Natural killer cell (primary cell): ENCODE measurements around the gene STAT4. TPM values are rescaled to one million over a fixed set of nuclear protein-coding genes. Genes with fewer than 3 reads are reported as not detected.

Experiments
- ATAC-seq, 3 donors: fragments of 150-1000 bp in 2 of 3; fragments of 200-7000 bp in 1 of 3; cut with Tn5 transposase; 1 replicate in 1 of 3; 2 replicates in 2 of 3; pipeline ENCODE4 v1.10.0; 2021; ENCODE audit warnings: mild to moderate bottlenecking in 2 of 3, moderate library complexity in 2 of 3
- DNase-seq, 2 donors: peaks; one replicate each; pipeline versions ENCODE4 v3.0.0 to v3.0.0-alpha.2; 2013 to 2021; ENCODE audit warnings: mixed read lengths in 1 of 2
- H3K27ac ChIP-seq: one replicate; pipeline ENCODE4 v1.5.1; 2013; ENCODE audit warnings: mild to moderate bottlenecking, low read length
- H3K27me3 ChIP-seq: one replicate; pipeline ENCODE4 v1.6.1; 2013; ENCODE audit warnings: low read length; ENCODE audit not compliant: control insufficient read depth, insufficient read depth
- H3K36me3 ChIP-seq: one replicate; pipeline ENCODE4 v1.6.1; 2013; ENCODE audit warnings: low read length; ENCODE audit not compliant: control insufficient read depth, insufficient read depth
- H3K4me1 ChIP-seq: one replicate; pipeline ENCODE4 v1.6.1; 2013; ENCODE audit warnings: low read length; ENCODE audit not compliant: control insufficient read depth, insufficient read depth
- H3K4me3 ChIP-seq: one replicate; pipeline ENCODE4 v1.5.1; 2013; ENCODE audit warnings: low read length
- H3K9me3 ChIP-seq: one replicate; pipeline ENCODE4 v1.6.1; 2013; ENCODE audit warnings: low read length; ENCODE audit not compliant: control insufficient read depth, insufficient read depth
- H3K27ac Mint-ChIP-seq, 2 donors: one replicate each; pipeline ENCODE4 v1.8.0; 2022; ENCODE audit warnings: mild to moderate bottlenecking in 2 of 2, mixed read lengths in 2 of 2, moderate library complexity in 1 of 2
- H3K27me3 Mint-ChIP-seq, 2 donors: one replicate each; pipeline ENCODE4 v1.8.0; 2022; ENCODE audit warnings: low read depth in 2 of 2, mixed read lengths in 2 of 2
- H3K36me3 Mint-ChIP-seq: one replicate; pipeline ENCODE4 v1.8.0; 2022; ENCODE audit warnings: mixed read lengths
- H3K4me1 Mint-ChIP-seq, 2 donors: one replicate each; pipeline ENCODE4 v1.8.0; 2022; ENCODE audit warnings: mixed read lengths in 2 of 2
- H3K4me3 Mint-ChIP-seq: one replicate; pipeline ENCODE4 v1.8.0; 2022; ENCODE audit warnings: mild to moderate bottlenecking, moderate library complexity, mixed read lengths
- H3K9me3 Mint-ChIP-seq, 2 donors: one replicate each; pipeline ENCODE4 v1.8.0; 2022; ENCODE audit warnings: mixed read lengths in 2 of 2
- WGBS: methylation state at CpG from one replicate; pipeline ENCODE4 v1.1.7; 2013; ENCODE audit warnings: missing lambda C conversion rate; ENCODE audit not compliant: insufficient coverage; 5-methylcytosine and 5-hydroxymethylcytosine counted together
- intact Hi-C: fragments of 100-400 bp; cut with micrococcal nuclease; formaldehyde crosslinking; loops from one replicate; pipeline ENCODE4 v1.14.2; 2022
- total RNA-seq, 4 donors: library from RNA; stranded (reverse); fragments of 120-200 nt in 1 of 4; gene quantifications; one replicate each; pipeline versions ENCODE4 v1.2.3 to v1.2.4, GENCODE V29; 2013 to 2022
- TF ChIP-seq, protein P1 (sequence below): fragments of 200-600 bp; IDR thresholded peaks from one replicate; pipeline ENCODE4 v1.8.0; 2022; ENCODE audit warnings: antibody characterized with exemption

The STAT4 gene
- total RNA-seq, 3 donors from 2014 or later (not counting 1 experiment from before 2014, with no cell fraction given), result 264 to 339 (median 304) TPM

- Histone ChIP-seq H3K36me3 (no peaks in the 10 kb centered on the region), H3K4me1 (no peaks in the 10 kb centered on the region), H3K4me3 (no peak overlapping the region), H3K27me3 (no peaks in the 10 kb centered on the region), H3K9me3 (no peaks in the 10 kb centered on the region), H3K27ac (no peak overlapping the region)
- peaks cover 6 to 14% of the 10 kb centered on the region in 2 donors for H3K4me1 Mint-ChIP-seq
- peaks cover 0 to 11% of the 10 kb centered on the region in 2 donors for H3K27me3 Mint-ChIP-seq
- 94% methylated on average over 2 of the region's 5 CpGs for WGBS
- no peak for ATAC-seq
- intact Hi-C loops, result loop anchor here (10.0 kb wide), 1 partner anchor 195 kb away; no protein-coding TSS in a partner anchor
- H3K27ac Mint-ChIP-seq, result no peak overlapping the region
- DNase-seq, result no peak
- no peaks in the 10 kb centered on the region for H3K9me3 Mint-ChIP-seq
- no peaks in the 10 kb centered on the region for H3K36me3 Mint-ChIP-seq
- TF ChIP-seq, protein P1, sequence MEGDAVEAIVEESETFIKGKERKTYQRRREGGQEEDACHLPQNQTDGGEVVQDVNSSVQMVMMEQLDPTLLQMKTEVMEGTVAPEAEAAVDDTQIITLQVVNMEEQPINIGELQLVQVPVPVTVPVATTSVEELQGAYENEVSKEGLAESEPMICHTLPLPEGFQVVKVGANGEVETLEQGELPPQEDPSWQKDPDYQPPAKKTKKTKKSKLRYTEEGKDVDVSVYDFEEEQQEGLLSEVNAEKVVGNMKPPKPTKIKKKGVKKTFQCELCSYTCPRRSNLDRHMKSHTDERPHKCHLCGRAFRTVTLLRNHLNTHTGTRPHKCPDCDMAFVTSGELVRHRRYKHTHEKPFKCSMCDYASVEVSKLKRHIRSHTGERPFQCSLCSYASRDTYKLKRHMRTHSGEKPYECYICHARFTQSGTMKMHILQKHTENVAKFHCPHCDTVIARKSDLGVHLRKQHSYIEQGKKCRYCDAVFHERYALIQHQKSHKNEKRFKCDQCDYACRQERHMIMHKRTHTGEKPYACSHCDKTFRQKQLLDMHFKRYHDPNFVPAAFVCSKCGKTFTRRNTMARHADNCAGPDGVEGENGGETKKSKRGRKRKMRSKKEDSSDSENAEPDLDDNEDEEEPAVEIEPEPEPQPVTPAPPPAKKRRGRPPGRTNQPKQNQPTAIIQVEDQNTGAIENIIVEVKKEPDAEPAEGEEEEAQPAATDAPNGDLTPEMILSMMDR, result no peak
- H3K4me3 Mint-ChIP-seq, result no peak overlapping the region
These were observed 18.9 kb upstream of the STAT4 start for GRCh38 chr2:191169456-191170300.

GRCh38 chr2:191167766-191168165 lies 17.0 kb upstream of the STAT4 start:
- Mint-ChIP-seq H3K4me3 (no peak overlapping the region), H3K27ac (no peak overlapping the region), H3K27me3 (peaks cover 0 to 8% of the 10 kb centered on the region in 2 donors), H3K4me1 (peaks cover 6% of the 10 kb centered on the region in 2 donors), H3K36me3 (no peaks in the 10 kb centered on the region), H3K9me3 (no peaks in the 10 kb centered on the region)
- no peaks in the 10 kb centered on the region for H3K27me3 ChIP-seq
- H3K36me3 ChIP-seq, result no peaks in the 10 kb centered on the region
- ATAC-seq (no peak), DNase-seq (no peak)
- H3K4me1 ChIP-seq, result no peaks in the 10 kb centered on the region
- no peak overlapping the region for H3K27ac ChIP-seq
- H3K4me3 ChIP-seq, result no peak overlapping the region
- WGBS, result 43% methylated on average over 1 of the region's 2 CpGs
- intact Hi-C loops, result loop anchor here (10.0 kb wide), 1 partner anchor 197 kb away; no protein-coding TSS in a partner anchor
- no peaks in the 10 kb centered on the region for H3K9me3 ChIP-seq
- TF ChIP-seq, protein P1, result no peak

- no peaks in the 10 kb centered on the region for H3K9me3 Mint-ChIP-seq
- H3K27me3 ChIP-seq, result no peaks in the 10 kb centered on the region
- DNase-seq, result no peak
- H3K27ac Mint-ChIP-seq, result no peak overlapping the region
- H3K4me3 Mint-ChIP-seq, result no peak overlapping the region
- H3K4me1 ChIP-seq, result no peaks in the 10 kb centered on the region
- intact Hi-C loops, result loop anchor here (10.0 kb wide), 1 partner anchor 198 kb away; no protein-coding TSS in a partner anchor
- peaks cover 6% of the 10 kb centered on the region in 2 donors for H3K4me1 Mint-ChIP-seq
- TF ChIP-seq, protein P1, result no peak
- H3K36me3 Mint-ChIP-seq, result no peaks in the 10 kb centered on the region
- no peak for ATAC-seq
- no peak overlapping the region for H3K27ac ChIP-seq
- no peaks in the 10 kb centered on the region for H3K36me3 ChIP-seq
- H3K4me3 ChIP-seq, result no peak overlapping the region
- H3K27me3 Mint-ChIP-seq, result peaks cover 0 to 8% of the 10 kb centered on the region in 2 donors
- 97% methylated on average over 3 of the region's 4 CpGs for WGBS
- no peaks in the 10 kb centered on the region for H3K9me3 ChIP-seq
These were observed 16.1 kb upstream of the STAT4 start for GRCh38 chr2:191166756-191167445.
